Endothelial cell of umbilical vein (primary cell): ENCODE data around the gene ITPKB. TPM values are rescaled to one million over a fixed set of nuclear protein-coding genes. Genes with fewer than 3 reads are reported as not detected.

Experiments
- BruUV-seq: library from RNA; stranded (reverse); fragments of 400-500 nt; replicated peaks from 2 replicates; lab custom pipeline; 2021; lab: Mats Ljungman, UMichigan
- CTCF ChIA-PET: fragments of 300-600, 350-600 bp; sonication (Branson Sonifier 250); formaldehyde crosslinking; loops from one replicate; lab custom pipeline; 2021; ENCODE audit warnings: antibody characterized with exemption, inconsistent platforms; lab: Charles Lee
- POLR2A ChIA-PET: fragments of 300-600, 350-600 bp; sonication (Branson Sonifier 250); formaldehyde crosslinking; loops from one replicate; lab custom pipeline; 2021; ENCODE audit warnings: antibody characterized with exemption, inconsistent platforms; lab: Charles Lee
- DNase-seq: peaks from one replicate; pipeline ENCODE4 v3.0.0-alpha.2; 2011; ENCODE audit warnings: low read depth, low spot score
- FAIRE-seq: peaks from 2 replicates; lab custom pipeline; 2011; peaks lifted over from hg19 to GRCh38; lab: Jason Lieb, UNC
- H2AFZ ChIP-seq: 2 replicates; pipeline ENCODE4 v1.6.0; 2012; ENCODE audit warnings: low read depth, low read length, control low read depth, inconsistent platforms
- H3K27ac ChIP-seq: 2 replicates; pipeline ENCODE4 v1.5.1; 2011; ENCODE audit warnings: low read depth, mild to moderate bottlenecking, control low read depth, low read length, moderate library complexity; ENCODE audit not compliant: insufficient read depth
- H3K27me3 ChIP-seq, 2 experiments: 2 replicates each; pipeline versions ENCODE4 v1.6.0 to v1.6.1; 2011; ENCODE audit warnings: low read length in 2 of 2, mixed read lengths in 1 of 2; ENCODE audit not compliant: control insufficient read depth in 2 of 2, insufficient read depth in 2 of 2
- H3K36me3 ChIP-seq, 2 experiments: 2 replicates in 1 of 2; 3 replicates in 1 of 2; pipeline ENCODE4 v1.5.1; 2011; ENCODE audit warnings: low read length in 2 of 2, mild to moderate bottlenecking in 1 of 2, moderate library complexity in 1 of 2; ENCODE audit not compliant: control insufficient read depth in 2 of 2, insufficient read depth in 2 of 2; ENCODE audit errors: extremely low read depth in 1 of 2
- H3K4me1 ChIP-seq: 3 replicates; pipeline ENCODE4 v1.5.1; 2011; ENCODE audit warnings: mild to moderate bottlenecking, low read length; ENCODE audit not compliant: control insufficient read depth, insufficient read depth; ENCODE audit errors: extremely low read depth
- H3K4me2 ChIP-seq: 2 replicates; pipeline ENCODE4 v1.6.1; 2011; ENCODE audit warnings: low read length, control low read depth, mixed read lengths; ENCODE audit not compliant: insufficient read depth
- H3K4me3 ChIP-seq, 3 experiments: fragments of 200-600 bp in 1 of 3; sonication (generic), shearing (Covaris generic) in 1 of 3; replicated peaks in 1 of 3; 2 replicates each; pipeline ENCODE4 v1.5.1; 2011 to 2016; ENCODE audit warnings: control low read depth in 3 of 3, low read length in 3 of 3, mild to moderate bottlenecking in 2 of 3, inconsistent platforms in 1 of 3, low read depth in 1 of 3, moderate library complexity in 1 of 3; ENCODE audit not compliant: insufficient read depth in 1 of 3
- H3K79me2 ChIP-seq: 2 replicates; pipeline ENCODE4 v1.6.0; 2012; ENCODE audit warnings: low read length, inconsistent platforms; ENCODE audit not compliant: control insufficient read depth, insufficient read depth
- H3K9ac ChIP-seq: replicated peaks from 2 replicates; pipeline ENCODE3; 2011; ENCODE audit warnings: low read length, control low read depth; ENCODE audit not compliant: insufficient read depth; ENCODE audit errors: extremely low read depth
- H3K9me1 ChIP-seq: replicated peaks from 3 replicates; pipeline ENCODE4 v1.6.0; 2011; ENCODE audit warnings: mild to moderate bottlenecking, low read length; ENCODE audit not compliant: control insufficient read depth, insufficient read depth; ENCODE audit errors: extremely low read depth
- H3K9me3 ChIP-seq: replicated peaks from 2 replicates; pipeline ENCODE4 v1.5.1; 2012; ENCODE audit warnings: low read length, inconsistent platforms; ENCODE audit not compliant: control insufficient read depth, insufficient read depth
- H4K20me1 ChIP-seq: replicated peaks from 2 replicates; pipeline ENCODE3; 2011; ENCODE audit warnings: mild to moderate bottlenecking, low read length; ENCODE audit not compliant: control insufficient read depth, insufficient read depth; ENCODE audit errors: extremely low read depth
- CTCF ChIP-seq, 2 donors: IDR thresholded peaks; 1 replicate in 1 of 2; 2 replicates in 1 of 2; pipeline ENCODE4 v1.5.1; 2011; ENCODE audit warnings: low read length in 2 of 2, mild to moderate bottlenecking in 2 of 2, moderate library complexity in 2 of 2, control low read depth in 1 of 2, inconsistent platforms in 1 of 2, low read depth in 1 of 2; ENCODE audit not compliant: insufficient read depth in 1 of 2; ENCODE audit errors: extremely low read depth in 1 of 2
- EZH2 ChIP-seq: IDR thresholded peaks from 2 replicates; pipeline ENCODE4 v1.6.1; 2012; ENCODE audit warnings: borderline replicate concordance, low read depth, mild to moderate bottlenecking, moderate library complexity, low read length, inconsistent platforms; ENCODE audit not compliant: severe bottlenecking
- FOS ChIP-seq: IDR thresholded peaks from 2 replicates; pipeline ENCODE4 v1.6.1; 2011; ENCODE audit warnings: mild to moderate bottlenecking, low read length, moderate library complexity, borderline replicate concordance; ENCODE audit not compliant: insufficient read depth
- GATA2 ChIP-seq: IDR thresholded peaks from 2 replicates; pipeline ENCODE4 v1.7.0; 2011; ENCODE audit warnings: low read depth, mild to moderate bottlenecking, moderate library complexity, mixed read lengths, low read length; ENCODE audit not compliant: insufficient read length, insufficient read depth
- JUN ChIP-seq: IDR thresholded peaks from 2 replicates; pipeline ENCODE4 v1.6.1; 2011; ENCODE audit warnings: borderline replicate concordance, low read depth; ENCODE audit not compliant: insufficient read length, insufficient read depth
- MAX ChIP-seq: IDR thresholded peaks from 2 replicates; pipeline ENCODE4 v1.6.1; 2011; ENCODE audit not compliant: insufficient read depth, insufficient read length
- MYC ChIP-seq: IDR thresholded peaks from one replicate; pipeline ENCODE4 v1.6.1; 2011; ENCODE audit warnings: mild to moderate bottlenecking, low read depth, low read length
- POLR2A ChIP-seq: IDR thresholded peaks from 2 replicates; pipeline ENCODE4 v1.6.1; 2012; ENCODE audit warnings: low read depth, mild to moderate bottlenecking, control low read depth, low read length
- POLR2AphosphoS5 ChIP-seq: IDR thresholded peaks from 2 replicates; pipeline ENCODE4 v1.6.1; 2012; ENCODE audit warnings: low read depth, mild to moderate bottlenecking, control low read depth, low read length, moderate library complexity; ENCODE audit not compliant: insufficient read depth
- dilution Hi-C: fragments of 300-500 bp; cut with MboI; formaldehyde crosslinking; loops from one replicate; pipeline ENCODE4 v1.15.0; 2019; ENCODE audit warnings: low sequenced_read_pairs; ENCODE audit not compliant: extremely low pct_ligation_motif_present
- intact Hi-C: fragments of 100-400 bp; cut with micrococcal nuclease; formaldehyde crosslinking; loops from one replicate; pipeline ENCODE4 v1.10.0; 2022
- polyA plus RNA-seq, 4 experiments: library from polyadenylated mRNA; depleted of rRNA in 3 of 4; stranded (reverse) in 3 of 4; unstranded in 1 of 4; fragments of >200 nt; gene quantifications; 2 replicates each; pipeline versions ENCODE4 v1.2.1 to v1.2.3, GENCODE V29; 2011 to 2012; ENCODE audit warnings: missing spikeins in 1 of 4
- total RNA-seq: library from RNA; stranded (reverse); gene quantifications from 2 replicates; pipeline ENCODE4 v1.2.3, GENCODE V29; 2021

Gene ITPKB
- total and polyA plus RNA-seq, 2 donors (not counting 3 experiments of a cell fraction or from before 2014, with no cell fraction given): 7.7 to 34.8 TPM

GRCh38 chr1:226616636-226617035 lies 122.4 kb downstream of the ITPKB start:
- Histone ChIP-seq H3K27me3 (peaks cover 0 to 5% of the 10 kb centered on the region in 2 experiments), H3K4me3 (no peak overlapping the region), H3K79me2 (no peaks in the 10 kb centered on the region), H3K4me2 (no peak overlapping the region), H4K20me1 (no peaks in the 10 kb centered on the region), H3K9me3 (no peaks in the 10 kb centered on the region), H2AFZ (no peak overlapping the region), H3K4me1 (no peaks in the 10 kb centered on the region), H3K9me1 (no peaks in the 10 kb centered on the region), H3K9ac (no peak overlapping the region), H3K27ac (no peak overlapping the region), H3K36me3 (no peaks in the 10 kb centered on the region)
- dilution Hi-C loops: no loop called here
- no peak for DNase-seq
- POLR2A ChIA-PET: no interaction called here
- CTCF ChIA-PET: interaction anchor here (3.3 kb wide), 1 partner anchor 10 kb away, joined by 9 read pairs; no protein-coding TSS in a partner anchor
- intact Hi-C loops: no loop called here
- FAIRE-seq: no peak
- no TSS peak for BruUV-seq
- no peak for TF ChIP-seq MYC
- no peak for TF ChIP-seq JUN
- TF ChIP-seq MAX: no peak
- TF ChIP-seq GATA2: no peak
- no peak for TF ChIP-seq POLR2A
- TF ChIP-seq FOS: no peak
- no peak for TF ChIP-seq CTCF (IDR thresholded peaks at IDR 0.05; ENCODE audit: extremely low read depth in 1 of 2, insufficient read depth in 1 of 2, low read depth in 1 of 2, low read length in 2 of 2)
- TF ChIP-seq POLR2AphosphoS5: no peak
- TF ChIP-seq EZH2: no peak
